Left ventricle myocardium inferior (tissue), 1 donor: ENCODE measurements around the gene IL1RAPL1. TPM values are rescaled to one million over a fixed set of nuclear protein-coding genes. Genes with fewer than 3 reads are reported as not detected.

Experiments used
- DNase-seq: peaks from one replicate; pipeline ENCODE4 v3.0.0-alpha.2; 2020
- H3K27ac ChIP-seq: fragments of 200-600 bp; replicated peaks from 2 replicates; pipeline ENCODE4 v1.8.0; 2021
- H3K27me3 ChIP-seq: fragments of 200-600 bp; 2 replicates; pipeline ENCODE4 v1.8.0; 2021; ENCODE audit warnings: low read depth
- H3K36me3 ChIP-seq: fragments of 200-600 bp; 2 replicates; pipeline ENCODE4 v1.8.0; 2021
- H3K4me1 ChIP-seq: fragments of 200-600 bp; 2 replicates; pipeline ENCODE4 v1.8.0; 2021
- H3K4me3 ChIP-seq: fragments of 200-600 bp; 2 replicates; pipeline ENCODE4 v1.8.0; 2021; ENCODE audit warnings: mild to moderate bottlenecking, moderate library complexity
- H3K9me3 ChIP-seq: fragments of 200-600 bp; replicated peaks from 2 replicates; pipeline ENCODE4 v1.8.0; 2021
- CTCF ChIP-seq: fragments of 200-600 bp; IDR thresholded peaks from 2 replicates; pipeline ENCODE4 v1.8.0; 2021; ENCODE audit warnings: antibody characterized with exemption, mild to moderate bottlenecking, borderline replicate concordance
- intact Hi-C: fragments of 100-400 bp; cut with micrococcal nuclease; formaldehyde crosslinking; loops from one replicate; pipeline ENCODE4 v1.11.0; 2022
- total RNA-seq: library from RNA; stranded (reverse); fragmentation: NEBNext Ultra II Directional; extraction: Animal tissue kit (Norgen Biotek cat#: 25700); gene quantifications from one replicate; pipeline ENCODE4 v1.2.1, GENCODE V29; 2021
- donor health status: DM: no; HTN: yes; CAD: no; lungs with severe emphysema.

IL1RAPL1 gene
- total RNA-seq, 1 donor from 2014 or later = 1.9 TPM

- Histone ChIP-seq H3K4me1 (no peaks in the 10 kb centered on the region), H3K4me3 (no peak overlapping the region), H3K36me3 (no peaks in the 10 kb centered on the region), H3K9me3 (no peaks in the 10 kb centered on the region), H3K27me3 (no peaks in the 10 kb centered on the region), H3K27ac (no peak overlapping the region)
- DNase-seq = no peak
- no peak for TF ChIP-seq CTCF
- intact Hi-C loops = no loop called here
Observed at GRCh38 chrX:29241809-29242208, 654.6 kb downstream of the IL1RAPL1 start.

- H3K4me1 ChIP-seq = no peaks in the 10 kb centered on the region
- no peaks in the 10 kb centered on the region for H3K9me3 ChIP-seq
- no peak overlapping the region for H3K4me3 ChIP-seq
- no peak for TF ChIP-seq CTCF
- H3K27ac ChIP-seq = no peak overlapping the region
- intact Hi-C loops = no loop called here
- DNase-seq = no peak
- H3K36me3 ChIP-seq = no peaks in the 10 kb centered on the region
- H3K27me3 ChIP-seq = no peaks in the 10 kb centered on the region
Observed at GRCh38 chrX:29242856-29243255, 655.6 kb downstream of the IL1RAPL1 start.

- Histone ChIP-seq H3K9me3 (no peaks in the 10 kb centered on the region), H3K36me3 (no peaks in the 10 kb centered on the region), H3K4me3 (no peak overlapping the region), H3K27ac (no peak overlapping the region), H3K4me1 (no peaks in the 10 kb centered on the region), H3K27me3 (no peaks in the 10 kb centered on the region)
- DNase-seq = no peak
- intact Hi-C loops = no loop called here
- TF ChIP-seq CTCF = no peak
Observed at GRCh38 chrX:29243942-29244341, 656.7 kb downstream of the IL1RAPL1 start.

GRCh38 chrX:29254515-29254914, 667.3 kb downstream of the IL1RAPL1 start:
- Histone ChIP-seq H3K4me1 (peaks cover 3% of the 10 kb centered on the region), H3K27ac (no peak overlapping the region), H3K9me3 (no peaks in the 10 kb centered on the region), H3K27me3 (no peaks in the 10 kb centered on the region), H3K4me3 (no peak overlapping the region), H3K36me3 (no peaks in the 10 kb centered on the region)
- no peak for DNase-seq
- no peak for TF ChIP-seq CTCF
- intact Hi-C loops = no loop called here

GRCh38 chrX:29257521-29257920, 670.3 kb downstream of the IL1RAPL1 start:
- no peaks in the 10 kb centered on the region for H3K36me3 ChIP-seq
- H3K4me1 ChIP-seq = peaks cover 3% of the 10 kb centered on the region
- intact Hi-C loops = no loop called here
- H3K27ac ChIP-seq = no peak overlapping the region
- H3K4me3 ChIP-seq = no peak overlapping the region
- H3K9me3 ChIP-seq = no peaks in the 10 kb centered on the region
- no peak for TF ChIP-seq CTCF
- DNase-seq = no peak
- H3K27me3 ChIP-seq = no peaks in the 10 kb centered on the region

DNA sequence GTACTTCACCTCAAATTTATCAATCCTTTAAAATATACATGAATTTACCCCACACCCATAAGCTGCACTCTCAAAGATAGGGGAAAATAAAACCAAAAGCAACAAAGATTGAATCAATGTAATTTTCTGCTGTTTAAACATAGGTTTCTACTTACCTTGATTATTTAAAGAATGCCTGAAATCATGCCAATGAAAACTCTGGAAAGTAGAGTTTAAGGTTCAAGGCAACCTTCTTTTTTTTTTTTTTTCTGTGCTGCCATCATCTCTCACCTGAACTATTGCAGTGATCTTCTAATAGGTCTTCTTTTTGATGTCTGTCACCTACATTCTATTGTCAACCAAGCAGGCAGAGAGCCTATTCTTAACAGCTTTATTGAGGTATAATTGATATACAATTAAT, 682.1 kb downstream of the IL1RAPL1 start:
- H3K4me1 ChIP-seq = no peaks in the 10 kb centered on the region
- no peak for TF ChIP-seq CTCF
- no peaks in the 10 kb centered on the region for H3K36me3 ChIP-seq
- no peak overlapping the region for H3K27ac ChIP-seq
- no peaks in the 10 kb centered on the region for H3K27me3 ChIP-seq
- no peaks in the 10 kb centered on the region for H3K9me3 ChIP-seq
- intact Hi-C loops = no loop called here
- no peak for DNase-seq
- H3K4me3 ChIP-seq = no peak overlapping the region
